Panc1 (cell line): ENCODE results near the gene RIN1. TPM values are rescaled to one million over a fixed set of nuclear protein-coding genes. Genes with fewer than 3 reads are reported as not detected.
A peak's percentile ranks its signal among the peaks of the same experiment; 100 is the strongest.

Experiments
- ATAC-seq: fragments of 200-7000 bp; cut with Tn5 transposase; 2 replicates; pipeline ENCODE4 v1.9.1; 2020; ENCODE audit warnings: mild to moderate bottlenecking, moderate library complexity
- BruUV-seq: library from RNA; stranded (reverse); fragments of 400-500 nt; replicated peaks from 2 replicates; lab custom pipeline; 2021; lab: Mats Ljungman, UMichigan
- CTCF ChIA-PET: fragments of 300-600 bp; sonication (Branson Sonifier 250); formaldehyde crosslinking; loops from one replicate; lab custom pipeline; 2022; ENCODE audit warnings: antibody characterized with exemption; lab: Charles Lee
- POLR2A ChIA-PET: fragments of 300-600 bp; sonication (Branson Sonifier 250); formaldehyde crosslinking; loops from one replicate; lab custom pipeline; 2022; ENCODE audit warnings: antibody characterized with exemption; lab: Charles Lee
- DNase-seq: peaks from one replicate; pipeline ENCODE4 v3.0.0-alpha.2; 2010; ENCODE audit warnings: low read depth, low spot score
- H3K27ac ChIP-seq: 2 replicates; pipeline ENCODE4 v1.5.1; 2011; ENCODE audit warnings: mild to moderate bottlenecking, low read length, inconsistent platforms
- H3K27me3 ChIP-seq: fragments of 200-500 bp; sonication (Bioruptor generic); 2 replicates; pipeline ENCODE4 v1.6.0; 2014; ENCODE audit warnings: low read length, inconsistent platforms; ENCODE audit not compliant: control insufficient read depth, insufficient read depth
- H3K36me3 ChIP-seq: fragments of 200-500 bp; sonication (Bioruptor generic); 2 replicates; pipeline ENCODE4 v1.5.1; 2014; ENCODE audit warnings: inconsistent platforms, mild to moderate bottlenecking, low read length, moderate library complexity; ENCODE audit not compliant: control insufficient read depth, insufficient read depth
- H3K4me1 ChIP-seq: 2 replicates; pipeline ENCODE4 v1.5.1; 2011; ENCODE audit warnings: inconsistent platforms, mild to moderate bottlenecking, low read length, moderate library complexity; ENCODE audit not compliant: control insufficient read depth, insufficient read depth
- H3K4me3 ChIP-seq, 2 experiments: 2 replicates each; pipeline ENCODE4 v1.5.1; 2011 to 2012; ENCODE audit warnings: low read depth in 2 of 2, low read length in 2 of 2, mild to moderate bottlenecking in 2 of 2, inconsistent platforms in 1 of 2, moderate library complexity in 1 of 2
- H3K9me3 ChIP-seq: fragments of 200-500 bp; sonication (Bioruptor generic); 2 replicates; pipeline ENCODE4 v1.5.1; 2014; ENCODE audit warnings: low read depth, mild to moderate bottlenecking, inconsistent platforms, low read length, moderate library complexity; ENCODE audit not compliant: control insufficient read depth, insufficient read depth
- POLR2AphosphoS5 ChIP-seq: IDR thresholded peaks from 2 replicates; pipeline ENCODE4 v1.6.1; 2012; ENCODE audit warnings: mild to moderate bottlenecking, low read depth, low read length, moderate library complexity
- SIN3A ChIP-seq: IDR thresholded peaks from 2 replicates; pipeline ENCODE4 v1.6.1; 2012; ENCODE audit warnings: low read depth, mild to moderate bottlenecking, low read length, moderate library complexity, borderline replicate concordance; ENCODE audit not compliant: insufficient read depth
- TCF7L2 ChIP-seq: IDR thresholded peaks from 2 replicates; pipeline ENCODE4 v1.6.1; 2011; ENCODE audit warnings: mild to moderate bottlenecking, low read depth, low read length, inconsistent platforms
- in situ Hi-C: cut with HindIII; loops from 2 replicates; pipeline ENCODE4 v1.10.0; 2016; ENCODE audit warnings: low sequenced_read_pairs, low pct_unique_long_range_greater_than_20kb
- intact Hi-C: fragments of 100-400 bp; cut with micrococcal nuclease; formaldehyde crosslinking; loops from one replicate; pipeline ENCODE4 v1.10.0; 2022; ENCODE audit not compliant: unreplicated experiment
- total RNA-seq: library from RNA; stranded (reverse); gene quantifications from one replicate; pipeline ENCODE4 v1.2.1, GENCODE V29; 2021; ENCODE audit not compliant: unreplicated experiment
- TF ChIP-seq, protein P1 (sequence below): fragments of 450-650 bp; IDR thresholded peaks from 2 replicates; pipeline ENCODE4 v1.5.1; 2017; ENCODE audit warnings: mild to moderate bottlenecking
- TF ChIP-seq, protein P2 (sequence below), 2 experiments: IDR thresholded peaks; 2 replicates each; pipeline ENCODE4 v1.6.1; 2011 to 2012; ENCODE audit warnings: low read depth in 2 of 2, control low read depth in 1 of 2, low read length in 1 of 2, mild to moderate bottlenecking in 1 of 2, moderate library complexity in 1 of 2; ENCODE audit not compliant: insufficient read depth in 1 of 2

The RIN1 gene
- total RNA-seq, 1 experiment from 2014 or later = 21.7 TPM

DNA sequence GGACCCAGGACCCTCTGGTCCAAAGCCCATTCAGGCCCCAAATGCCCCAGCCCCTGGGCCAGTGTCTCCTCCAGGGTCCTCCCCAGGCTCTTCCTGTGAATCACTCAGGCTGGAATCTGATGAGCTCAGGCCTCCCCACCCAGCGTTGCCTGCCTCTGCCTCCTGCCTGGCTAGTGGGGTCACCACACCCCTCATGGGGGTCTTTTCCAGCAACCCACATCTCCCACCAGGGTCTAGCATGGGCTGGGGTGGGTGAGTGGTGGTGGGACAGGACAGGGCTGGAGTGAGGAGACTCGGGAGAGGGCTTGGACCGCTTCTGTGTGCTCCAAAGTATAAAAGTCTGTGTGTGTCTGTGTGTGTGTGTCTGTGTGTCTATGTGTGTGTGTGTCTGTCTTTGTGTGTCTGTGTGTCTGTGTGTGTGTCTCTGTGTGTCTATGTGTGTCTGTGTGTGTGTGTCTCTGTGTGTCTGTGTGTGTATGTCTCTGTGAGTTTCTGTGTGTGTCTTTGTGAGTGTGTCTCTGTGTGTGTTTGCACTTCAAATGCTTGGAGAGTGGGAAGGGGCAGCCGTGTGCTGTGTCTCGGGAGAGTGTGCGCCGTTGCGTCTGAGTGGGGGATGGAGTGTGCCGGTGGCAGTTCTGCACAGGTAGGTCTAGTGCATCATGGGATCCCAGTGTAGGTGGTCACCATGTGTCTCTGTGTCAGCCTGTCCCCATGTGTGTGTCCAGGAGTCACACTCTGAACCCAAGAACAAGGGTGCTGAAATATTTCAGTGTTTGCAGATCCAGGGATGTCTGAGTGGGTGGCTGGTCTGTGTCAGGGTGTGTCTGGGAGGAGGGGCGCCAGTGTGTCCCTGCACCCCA lies 8.8 kb downstream of the RIN1 start:
- intact Hi-C loops = loop anchor here (2.0 kb wide), 1 partner anchor 15 kb away; no protein-coding TSS in a partner anchor
- Histone ChIP-seq H3K27me3 (no peaks in the 10 kb centered on the region), H3K4me1 (peaks cover 18% of the 10 kb centered on the region), H3K9me3 (no peaks in the 10 kb centered on the region), H3K36me3 (no peaks in the 10 kb centered on the region), H3K27ac (0 out of 2 replicates have a peak overlapping the region, but pooled peaks have one; percentile 36), H3K4me3 (no peak overlapping the region)
- ATAC-seq (peak; percentile 4; the same call in 1 of the 2 replicates), DNase-seq (no peak)
- TF ChIP-seq, protein P1, sequence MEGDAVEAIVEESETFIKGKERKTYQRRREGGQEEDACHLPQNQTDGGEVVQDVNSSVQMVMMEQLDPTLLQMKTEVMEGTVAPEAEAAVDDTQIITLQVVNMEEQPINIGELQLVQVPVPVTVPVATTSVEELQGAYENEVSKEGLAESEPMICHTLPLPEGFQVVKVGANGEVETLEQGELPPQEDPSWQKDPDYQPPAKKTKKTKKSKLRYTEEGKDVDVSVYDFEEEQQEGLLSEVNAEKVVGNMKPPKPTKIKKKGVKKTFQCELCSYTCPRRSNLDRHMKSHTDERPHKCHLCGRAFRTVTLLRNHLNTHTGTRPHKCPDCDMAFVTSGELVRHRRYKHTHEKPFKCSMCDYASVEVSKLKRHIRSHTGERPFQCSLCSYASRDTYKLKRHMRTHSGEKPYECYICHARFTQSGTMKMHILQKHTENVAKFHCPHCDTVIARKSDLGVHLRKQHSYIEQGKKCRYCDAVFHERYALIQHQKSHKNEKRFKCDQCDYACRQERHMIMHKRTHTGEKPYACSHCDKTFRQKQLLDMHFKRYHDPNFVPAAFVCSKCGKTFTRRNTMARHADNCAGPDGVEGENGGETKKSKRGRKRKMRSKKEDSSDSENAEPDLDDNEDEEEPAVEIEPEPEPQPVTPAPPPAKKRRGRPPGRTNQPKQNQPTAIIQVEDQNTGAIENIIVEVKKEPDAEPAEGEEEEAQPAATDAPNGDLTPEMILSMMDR = no peak
- TF ChIP-seq, protein P2, sequence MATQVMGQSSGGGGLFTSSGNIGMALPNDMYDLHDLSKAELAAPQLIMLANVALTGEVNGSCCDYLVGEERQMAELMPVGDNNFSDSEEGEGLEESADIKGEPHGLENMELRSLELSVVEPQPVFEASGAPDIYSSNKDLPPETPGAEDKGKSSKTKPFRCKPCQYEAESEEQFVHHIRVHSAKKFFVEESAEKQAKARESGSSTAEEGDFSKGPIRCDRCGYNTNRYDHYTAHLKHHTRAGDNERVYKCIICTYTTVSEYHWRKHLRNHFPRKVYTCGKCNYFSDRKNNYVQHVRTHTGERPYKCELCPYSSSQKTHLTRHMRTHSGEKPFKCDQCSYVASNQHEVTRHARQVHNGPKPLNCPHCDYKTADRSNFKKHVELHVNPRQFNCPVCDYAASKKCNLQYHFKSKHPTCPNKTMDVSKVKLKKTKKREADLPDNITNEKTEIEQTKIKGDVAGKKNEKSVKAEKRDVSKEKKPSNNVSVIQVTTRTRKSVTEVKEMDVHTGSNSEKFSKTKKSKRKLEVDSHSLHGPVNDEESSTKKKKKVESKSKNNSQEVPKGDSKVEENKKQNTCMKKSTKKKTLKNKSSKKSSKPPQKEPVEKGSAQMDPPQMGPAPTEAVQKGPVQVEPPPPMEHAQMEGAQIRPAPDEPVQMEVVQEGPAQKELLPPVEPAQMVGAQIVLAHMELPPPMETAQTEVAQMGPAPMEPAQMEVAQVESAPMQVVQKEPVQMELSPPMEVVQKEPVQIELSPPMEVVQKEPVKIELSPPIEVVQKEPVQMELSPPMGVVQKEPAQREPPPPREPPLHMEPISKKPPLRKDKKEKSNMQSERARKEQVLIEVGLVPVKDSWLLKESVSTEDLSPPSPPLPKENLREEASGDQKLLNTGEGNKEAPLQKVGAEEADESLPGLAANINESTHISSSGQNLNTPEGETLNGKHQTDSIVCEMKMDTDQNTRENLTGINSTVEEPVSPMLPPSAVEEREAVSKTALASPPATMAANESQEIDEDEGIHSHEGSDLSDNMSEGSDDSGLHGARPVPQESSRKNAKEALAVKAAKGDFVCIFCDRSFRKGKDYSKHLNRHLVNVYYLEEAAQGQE (IDR thresholded peaks at IDR 0.05; ENCODE audit: insufficient read depth in 1 of 2, low read depth in 2 of 2, low read length in 1 of 2) = no peak
- TF ChIP-seq SIN3A = no peak
- TF ChIP-seq TCF7L2 = no peak
- TF ChIP-seq POLR2AphosphoS5 = no peak
- POLR2A ChIA-PET = interaction anchor here (0.6 kb wide), 1 partner anchor 13 kb away, joined by 9 read pairs; no protein-coding TSS in a partner anchor
- CTCF ChIA-PET = interaction anchor here (1.1 kb wide), 1 partner anchor 7 kb away, joined by 4 read pairs; no protein-coding TSS in a partner anchor
- in situ Hi-C loops = no loop called here
- BruUV-seq = no TSS peak

DNA sequence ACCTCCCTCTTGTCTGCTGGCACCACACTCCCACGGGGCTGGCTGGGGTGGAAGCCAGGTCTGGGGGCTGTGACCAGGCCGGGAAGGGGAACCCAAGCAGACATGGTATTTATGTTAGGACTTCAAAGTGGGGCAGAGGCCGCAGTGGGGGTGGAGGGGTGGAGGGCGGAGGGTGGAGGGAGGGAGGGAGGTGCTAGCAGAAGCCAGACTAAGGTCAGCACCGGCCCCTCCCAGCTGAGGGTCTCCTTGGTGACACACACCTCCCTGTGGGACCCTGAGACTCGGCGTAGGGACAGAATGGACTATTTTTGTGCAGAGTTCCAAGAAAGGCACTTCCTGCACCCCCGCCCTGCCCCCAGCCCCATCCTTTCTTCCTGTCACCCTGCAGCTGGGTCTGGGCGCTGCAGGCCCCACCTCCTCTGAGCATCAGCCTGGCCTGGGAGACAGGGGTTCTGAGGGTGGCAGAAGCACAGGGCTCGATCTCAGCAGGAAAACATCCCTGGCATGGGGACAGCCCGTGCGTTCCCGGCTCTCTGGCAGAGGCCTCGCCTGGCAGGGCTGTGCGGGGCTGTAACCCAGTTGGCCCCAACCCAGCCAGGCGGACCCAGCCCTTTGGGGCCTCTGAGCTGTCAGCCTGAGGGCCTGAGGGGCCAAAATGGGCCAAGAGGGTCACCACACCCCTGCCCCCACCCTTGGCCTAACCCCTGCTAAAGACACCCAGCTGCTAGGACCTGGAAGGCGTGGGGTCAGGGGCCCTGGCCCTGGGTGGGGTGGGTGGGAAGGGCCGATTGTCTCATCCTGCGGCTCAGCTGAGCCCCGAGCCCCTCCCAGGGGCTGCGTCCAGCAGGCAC lies 9.7 kb downstream of the RIN1 start:
- intact Hi-C loops (no loop called here), in situ Hi-C loops (no loop called here)
- no TSS peak for BruUV-seq
- DNase-seq = no peak
- ChIA-PET POLR2A (interaction anchor here (0.6 kb wide), 1 partner anchor 12 kb away, joined by 9 read pairs; no protein-coding TSS in a partner anchor), CTCF (interaction anchor here (1.0 to 1.1 kb wide), 2 partner anchors 8 to 15 kb away, joined by 4 to 8 read pairs; no protein-coding TSS in a partner anchor)
- Histone ChIP-seq H3K4me1 (peaks cover 18% of the 10 kb centered on the region), H3K27me3 (no peaks in the 10 kb centered on the region), H3K9me3 (no peaks in the 10 kb centered on the region), H3K27ac (0 out of 2 replicates have a peak overlapping the region, but pooled peaks have one; percentile 32), H3K36me3 (no peaks in the 10 kb centered on the region), H3K4me3 (no peak overlapping the region)
- TF ChIP-seq TCF7L2 (no peak), POLR2AphosphoS5 (no peak), SIN3A (no peak)
- TF ChIP-seq, protein P2 (IDR thresholded peaks at IDR 0.05; ENCODE audit: insufficient read depth in 1 of 2, low read depth in 2 of 2, low read length in 1 of 2) = no peak
- TF ChIP-seq, protein P1 = no peak
- ATAC-seq = peak; percentile 22
